GM21737 (cell line): ENCODE results near the gene BCL2.
A peak's percentile ranks its signal among the peaks of the same experiment; 100 is the strongest.

ENCODE experiments used
- ATAC-seq: cut with Tn5 transposase; IDR thresholded peaks from one replicate; pipeline ENCODE4 v1.9.1; 2021; ENCODE audit warnings: mild to moderate bottlenecking, moderate library complexity; ENCODE audit not compliant: unreplicated experiment

BCL2 gene

DNA sequence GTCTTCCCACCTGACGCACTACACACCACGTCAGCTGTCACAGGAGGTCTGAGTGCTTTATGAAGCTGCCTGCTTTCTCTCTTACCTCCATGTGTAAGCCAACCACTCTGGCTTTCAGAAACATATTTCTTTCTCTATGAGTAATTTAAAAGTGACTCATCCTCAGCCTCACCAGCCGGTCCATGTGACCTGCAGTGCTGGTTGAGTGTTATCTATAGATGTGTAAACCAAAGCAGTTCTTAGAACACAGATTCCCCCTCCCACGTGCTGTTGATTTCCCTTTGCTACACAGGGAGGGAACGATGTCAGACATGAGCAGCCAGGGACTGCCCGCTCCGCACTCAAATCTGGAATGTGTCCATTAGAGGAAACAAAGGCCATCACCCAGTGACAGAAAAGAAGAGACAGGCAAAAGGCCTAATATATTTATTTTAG lies 157.8 kb downstream of the BCL2 start:
- peak; percentile 43 for ATAC-seq

DNA sequence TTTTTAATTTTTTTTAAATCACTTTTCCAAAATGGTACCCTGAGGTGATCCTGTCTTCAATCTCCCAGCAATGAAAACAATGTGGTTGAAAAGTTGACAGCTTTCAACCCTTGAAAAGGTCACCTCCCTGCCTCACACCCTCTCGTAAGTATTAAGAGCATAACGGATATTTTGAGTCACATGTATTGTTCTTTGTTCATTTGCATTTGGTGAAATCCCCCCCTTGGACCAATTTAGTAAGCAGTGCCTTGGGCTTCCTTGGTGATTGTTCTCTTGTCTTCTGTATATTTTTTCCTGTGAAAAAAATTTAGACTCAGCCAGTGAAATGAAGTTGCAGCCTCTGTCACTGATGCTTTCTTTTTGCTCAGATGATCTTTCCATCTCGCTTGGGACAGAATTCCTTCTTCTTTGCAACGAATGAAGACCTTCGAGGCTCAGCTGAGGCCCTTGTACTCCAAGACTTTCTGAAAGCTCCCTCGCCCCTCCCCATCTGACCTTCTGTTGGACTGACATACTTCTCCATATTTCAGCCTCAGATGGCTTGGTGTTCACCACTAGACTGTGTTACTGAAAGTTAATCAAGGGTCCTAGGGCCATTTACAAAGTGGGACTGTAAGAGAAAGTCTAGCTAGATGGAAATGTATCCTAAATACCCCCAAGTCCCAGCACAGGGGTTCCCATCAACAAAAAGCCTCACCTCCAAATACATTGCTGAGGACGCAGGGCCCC lies 158.4 kb downstream of the BCL2 start:
- ATAC-seq = peak; percentile 26

GRCh38 chr18:63160172-63160995 lies 159.2 kb downstream of the BCL2 start:
- ATAC-seq = no peak

- no peak for ATAC-seq
Observed at GRCh38 chr18:63159590-63159989, 160.0 kb downstream of the BCL2 start.

GRCh38 chr18:63158676-63159291 lies 160.8 kb downstream of the BCL2 start:
- no peak for ATAC-seq

DNA sequence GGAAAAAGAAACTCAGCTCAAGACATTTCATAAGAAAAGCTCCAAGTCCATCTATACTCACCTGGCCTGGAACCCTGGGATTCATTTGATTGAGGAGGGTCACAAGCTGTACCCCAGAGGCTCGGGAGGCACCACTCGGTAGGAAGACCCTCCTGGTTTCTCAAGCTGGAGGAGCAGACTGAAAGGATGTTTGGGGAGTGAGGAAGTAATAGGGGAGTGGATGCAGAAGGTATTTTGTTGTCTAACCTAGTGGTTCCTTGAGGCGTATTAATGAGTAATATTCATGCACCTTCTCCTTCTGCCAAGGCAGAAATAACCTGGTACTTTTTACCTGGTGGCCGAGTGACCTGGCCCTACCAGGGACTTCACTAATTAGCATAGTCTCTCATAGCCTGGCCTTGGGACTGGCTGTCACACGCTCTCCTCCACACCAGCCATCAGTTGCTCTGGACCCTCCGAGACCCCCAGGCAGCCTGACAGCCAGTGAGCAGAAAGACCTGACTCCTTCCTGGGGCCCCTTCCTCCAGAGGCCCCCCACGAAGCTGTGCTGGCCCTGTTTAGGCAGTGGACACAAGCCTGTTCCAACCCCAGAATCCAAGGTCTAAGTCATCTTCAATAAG lies 161.4 kb downstream of the BCL2 start:
- ATAC-seq = no peak

- ATAC-seq = peak; percentile 19
Observed at GRCh38 chr18:63157293-63158011, 162.1 kb downstream of the BCL2 start.

DNA sequence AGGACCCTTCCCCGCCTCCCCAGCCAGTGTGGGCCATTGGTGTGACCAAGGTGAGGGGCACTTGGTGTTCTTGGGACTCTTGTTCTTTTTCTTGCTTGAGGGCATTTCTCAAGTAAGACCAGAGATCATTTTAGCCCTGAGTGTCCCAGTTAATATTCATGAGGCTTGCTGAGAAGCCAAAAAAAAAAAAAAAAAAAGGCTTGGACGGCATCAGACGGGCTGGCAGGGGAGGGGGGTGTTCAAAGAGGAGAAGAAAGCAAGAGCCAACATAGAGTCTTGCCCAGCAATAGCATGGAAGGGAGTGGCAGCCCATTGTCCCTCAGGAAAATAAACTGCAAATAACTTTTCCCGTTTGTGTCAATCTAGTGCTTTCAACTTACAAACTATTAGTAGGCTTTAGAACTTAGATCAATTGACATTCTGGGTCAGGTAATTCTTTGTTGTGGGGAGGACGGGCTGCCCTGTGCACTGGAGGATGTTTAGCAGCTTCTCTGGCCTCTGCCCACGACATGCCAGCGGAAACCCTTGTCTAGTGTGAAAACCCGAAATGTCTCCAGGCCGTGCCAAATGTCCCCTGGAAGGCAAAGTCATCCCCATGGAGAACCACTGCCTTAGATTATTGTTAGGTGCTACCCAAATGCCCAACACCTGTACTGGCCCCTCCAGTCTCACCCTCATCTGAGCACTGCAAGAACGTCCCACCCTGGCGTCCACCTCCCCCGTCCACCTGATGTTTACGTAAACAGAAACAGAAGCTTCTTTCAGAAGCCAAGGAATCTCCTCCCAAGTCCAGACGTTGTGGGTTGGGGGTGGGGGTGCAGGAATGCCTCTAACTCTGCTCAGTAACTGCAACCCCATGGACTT lies 163.4 kb downstream of the BCL2 start:
- no peak for ATAC-seq

DNA sequence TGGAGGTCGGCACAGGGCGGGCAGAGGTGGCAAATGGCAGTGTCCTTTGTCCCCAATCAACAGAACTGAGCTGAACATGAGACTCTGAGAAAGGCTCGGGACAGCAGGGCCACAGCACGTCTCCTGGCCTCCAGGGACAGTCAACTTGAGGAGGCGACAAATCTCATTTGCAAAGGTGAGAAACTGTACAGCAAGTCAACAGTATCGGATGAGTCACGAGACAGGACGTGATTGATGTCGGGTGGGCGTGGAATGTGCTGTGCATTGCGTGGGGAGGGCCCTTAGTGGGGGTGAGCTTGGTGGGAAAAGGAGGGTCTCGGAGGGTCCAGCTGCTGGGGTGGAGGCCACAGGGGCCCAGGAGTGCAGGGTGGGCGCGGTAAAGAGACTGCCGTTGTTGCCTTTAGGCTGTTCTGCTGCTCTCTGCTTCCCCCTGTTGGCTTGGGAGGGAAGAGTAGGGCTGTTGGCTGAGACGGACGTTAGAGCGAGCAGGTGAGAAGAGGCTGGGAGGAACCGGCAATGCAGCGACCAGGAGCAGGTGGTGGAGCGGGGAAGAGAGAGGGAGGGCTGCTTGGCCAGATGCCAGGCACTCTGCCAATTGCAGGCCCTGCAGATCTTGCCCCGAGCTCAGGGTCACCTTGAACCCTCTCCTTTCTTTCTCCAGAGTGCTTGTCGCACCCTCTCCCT lies 164.3 kb downstream of the BCL2 start:
- peak; percentile 33 for ATAC-seq

DNA sequence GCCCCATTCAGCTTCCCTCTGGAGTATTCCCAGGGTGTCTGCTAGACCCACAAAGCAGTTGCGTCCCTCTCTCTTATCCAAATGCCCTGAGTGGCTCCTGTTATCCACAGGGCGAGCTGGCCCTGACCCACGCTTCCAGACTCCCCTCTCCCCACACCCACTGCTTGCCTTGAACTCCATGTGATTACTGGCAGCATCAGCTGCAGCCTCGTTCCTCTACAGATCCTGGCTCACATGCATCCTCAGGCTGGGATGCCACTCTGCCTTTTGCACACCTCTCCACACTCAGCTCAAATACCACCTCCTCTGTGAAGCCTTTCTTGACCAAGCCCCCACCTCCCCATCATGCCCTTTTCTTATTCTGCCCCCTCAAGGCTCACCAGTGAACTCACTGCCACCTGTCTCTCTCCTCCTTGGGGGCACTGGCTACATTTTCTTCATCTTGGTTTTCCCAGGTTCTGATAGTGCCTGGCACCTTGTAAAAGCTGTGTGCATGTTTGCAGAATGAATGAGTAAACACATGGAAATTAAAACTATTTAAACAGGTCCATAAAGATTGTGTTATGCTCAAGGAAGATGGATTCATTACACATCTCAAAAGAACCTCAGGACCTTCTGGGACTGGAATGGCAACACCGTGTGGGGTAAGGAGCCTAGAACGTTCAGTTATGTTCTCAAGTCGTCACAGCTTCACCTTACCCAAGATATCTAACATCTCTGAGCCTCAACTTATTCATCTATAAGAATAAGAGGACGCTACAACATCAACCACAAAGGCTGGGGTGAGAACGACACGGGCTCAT lies 165.0 kb downstream of the BCL2 start:
- no peak for ATAC-seq

GRCh38 chr18:63152791-63153190 lies 166.8 kb downstream of the BCL2 start:
- no peak for ATAC-seq

GRCh38 chr18:63152096-63152495 lies 167.5 kb downstream of the BCL2 start:
- no peak for ATAC-seq

- ATAC-seq = no peak
Observed at GRCh38 chr18:63151539-63151938, 168.0 kb downstream of the BCL2 start.

DNA sequence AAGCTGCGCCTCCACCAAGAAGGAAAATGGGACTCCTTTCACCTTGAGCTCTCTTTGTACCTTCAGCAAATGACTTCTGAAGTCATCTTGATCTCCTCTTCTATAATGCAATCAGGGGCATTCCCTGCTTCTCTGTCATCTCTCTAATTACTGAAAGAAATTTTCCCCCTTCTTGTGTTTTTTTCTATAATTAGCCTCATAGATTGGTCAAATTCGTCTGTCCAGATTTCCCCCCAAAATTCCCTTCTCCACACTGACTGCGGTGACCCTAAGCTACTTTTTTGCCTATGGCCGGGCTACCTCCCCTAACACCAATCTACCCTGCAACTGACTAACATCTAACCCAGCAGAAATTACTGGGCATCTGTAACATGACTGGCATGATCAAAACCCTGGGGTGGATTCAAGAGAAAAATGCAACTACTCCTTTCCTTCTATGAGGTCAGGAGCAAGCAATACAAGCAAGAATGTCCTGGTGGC lies 168.6 kb downstream of the BCL2 start:
- ATAC-seq = no peak

DNA sequence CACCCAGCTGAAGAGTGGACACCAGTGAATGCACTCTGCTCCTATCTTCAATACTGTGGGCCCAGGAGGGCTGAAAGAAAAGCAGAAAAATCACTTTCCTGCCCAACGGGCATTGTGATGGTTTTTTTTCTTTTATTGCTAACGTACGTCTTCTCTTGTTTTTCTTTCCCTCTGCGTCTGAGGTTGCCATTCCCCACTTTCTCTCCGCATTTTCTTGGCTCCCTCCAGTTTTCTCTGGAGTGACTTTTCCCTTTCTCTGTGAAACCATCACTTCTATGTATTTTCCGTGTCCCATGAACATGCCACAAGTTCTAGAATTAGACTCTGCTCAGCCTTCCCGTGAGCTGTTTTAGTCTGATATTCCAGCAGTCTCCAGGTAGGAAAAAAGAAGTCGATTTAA lies 169.2 kb downstream of the BCL2 start:
- ATAC-seq = no peak

GRCh38 chr18:63149302-63149587 lies 170.3 kb downstream of the BCL2 start:
- ATAC-seq = no peak

- no peak for ATAC-seq
Observed at GRCh38 chr18:63148449-63149301, 170.9 kb downstream of the BCL2 start.

DNA sequence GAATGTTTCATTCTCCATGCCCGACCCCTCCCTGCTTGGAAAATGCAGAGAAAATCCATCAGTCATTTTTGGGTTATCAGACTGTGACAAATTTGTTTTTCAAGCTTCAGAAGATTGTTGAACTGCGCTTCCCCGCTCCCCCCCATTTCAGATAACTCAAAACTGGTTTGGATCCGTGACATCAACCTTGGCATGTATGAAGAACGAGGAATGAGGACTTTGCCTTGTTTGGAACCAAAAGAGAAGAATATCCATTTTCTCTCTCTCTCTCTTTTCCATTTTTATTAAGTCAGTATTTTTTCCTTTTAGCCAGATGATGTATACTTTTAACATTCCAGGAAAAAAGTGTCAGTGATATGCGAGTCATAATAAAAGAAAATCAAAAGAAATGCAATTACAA lies 171.6 kb downstream of the BCL2 start:
- ATAC-seq = no peak
